NCI-H128 (cell line): ENCODE data around the gene AIFM2.
"Not testable (repeated sequence)": the region's sequence is repeated elsewhere in the genome, so short reads cannot be mapped to it uniquely, and the experiment has no call there.

Experiments used
- DNase-seq: peaks from one replicate; lab custom pipeline; 2025; ENCODE audit not compliant: unreplicated experiment; lab: John Stamatoyannopoulos, UW

The AIFM2 gene

DNA sequence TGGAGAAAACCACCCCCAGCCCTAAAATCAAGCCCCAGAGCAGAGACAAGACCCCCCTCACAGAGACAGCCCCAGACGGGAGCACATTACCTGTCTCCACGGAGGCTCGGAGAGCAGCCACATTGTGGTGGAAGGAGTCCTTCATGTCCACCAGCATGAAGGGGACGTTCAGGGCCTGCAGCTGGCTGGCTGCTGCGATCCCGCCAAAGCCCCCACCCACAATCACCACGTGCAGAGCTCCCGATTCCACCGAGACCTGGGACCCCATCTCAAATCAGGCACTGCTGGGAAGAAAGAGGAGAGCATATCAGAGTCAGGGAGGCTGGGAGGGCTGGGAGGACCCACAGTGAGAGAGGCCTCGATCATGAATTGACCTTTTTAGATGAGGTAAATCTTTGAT lies 8.8 kb downstream of the AIFM2 start:
- no peak for DNase-seq

DNA sequence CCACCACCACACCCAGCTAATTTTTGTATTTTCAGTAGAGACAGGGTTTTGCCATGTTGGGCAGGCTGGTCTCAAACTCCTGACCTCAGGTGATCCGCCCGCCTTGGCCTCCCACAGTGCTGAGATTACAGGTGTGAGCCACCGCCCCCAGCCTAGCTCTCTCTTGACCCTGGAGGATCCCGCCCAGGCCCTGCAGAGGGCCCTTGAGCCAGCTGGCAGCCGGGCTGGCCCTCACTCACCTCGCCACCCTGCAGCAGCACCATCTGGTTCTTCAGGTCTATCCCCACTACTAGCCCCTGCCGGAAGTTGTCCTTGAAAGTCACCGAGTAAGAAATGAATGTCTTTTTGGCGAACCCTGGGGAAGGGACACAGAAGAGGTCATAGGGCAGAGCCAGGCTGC lies 9.5 kb downstream of the AIFM2 start:
- DNase-seq, result not testable (repeated sequence)

DNA sequence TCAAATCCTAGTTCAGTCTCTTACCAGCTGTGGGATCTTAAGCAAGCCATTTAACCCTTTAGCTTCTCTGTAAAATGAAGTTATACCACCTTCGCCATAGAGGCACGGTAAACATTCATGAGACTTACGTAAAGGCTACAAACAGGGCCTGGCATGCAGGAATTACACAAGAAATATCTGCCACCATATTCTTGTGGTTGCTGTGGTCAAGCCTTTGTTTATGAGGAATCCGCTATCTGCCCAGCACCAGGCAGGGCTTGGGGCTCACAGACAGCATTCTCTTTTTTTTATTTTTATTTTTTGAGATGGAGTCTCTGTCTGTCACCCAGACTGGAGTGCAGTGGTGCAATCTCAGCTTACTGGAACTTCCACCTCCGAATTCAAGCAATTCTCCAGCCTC lies 9.9 kb downstream of the AIFM2 start:
- no peak for DNase-seq

DNA sequence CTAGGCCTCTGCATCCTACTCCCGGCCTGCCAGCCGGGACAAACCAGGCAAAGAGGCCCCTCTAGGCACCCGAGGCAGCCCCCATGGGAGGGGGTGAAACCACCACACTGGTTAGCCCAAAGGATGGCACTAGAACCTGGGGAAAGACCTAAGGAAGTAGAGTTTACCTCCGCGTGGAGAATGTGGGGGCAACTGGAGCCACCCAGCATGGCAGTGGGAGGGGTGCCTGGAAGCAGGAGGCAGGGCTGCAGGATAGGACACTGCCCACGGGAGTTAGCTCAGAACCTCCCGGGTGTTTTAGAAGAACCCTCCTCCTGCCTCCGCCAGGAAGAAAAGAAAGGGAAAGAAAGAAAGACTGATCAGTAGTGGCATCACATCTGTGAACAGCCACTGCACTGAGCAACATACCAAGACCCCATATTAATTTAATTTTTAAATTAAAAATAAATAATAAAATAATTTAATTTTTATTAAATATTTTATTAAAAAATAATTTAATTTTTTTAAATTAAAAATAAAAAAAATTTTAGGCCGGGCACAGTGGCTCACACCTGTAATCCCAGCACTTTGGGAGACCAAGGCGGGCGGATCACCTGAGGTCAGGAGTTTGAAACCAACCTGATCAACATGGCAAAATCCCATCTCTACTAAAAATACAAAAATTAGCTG lies 11.2 kb downstream of the AIFM2 start:
- no peak for DNase-seq

DNA sequence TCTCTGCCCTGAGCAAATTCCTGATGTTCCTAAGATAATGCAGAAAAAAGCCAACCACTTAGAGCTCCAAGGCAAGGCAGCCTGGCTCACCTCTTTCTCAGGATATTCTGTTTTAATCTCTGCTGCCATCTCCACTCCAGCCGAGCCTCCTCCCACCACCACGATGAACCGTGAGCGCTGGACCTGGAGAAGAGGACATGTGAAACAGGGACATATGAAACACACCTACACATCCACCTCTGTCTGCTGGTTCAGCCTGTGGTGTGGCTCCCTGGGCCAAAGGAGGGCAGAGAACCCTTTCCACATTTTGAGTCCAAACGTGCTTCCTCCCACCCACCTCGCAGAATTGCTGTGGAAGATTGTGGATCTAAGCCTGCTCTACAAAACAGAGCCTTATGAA lies 12.2 kb downstream of the AIFM2 start:
- DNase-seq, result no peak

DNA sequence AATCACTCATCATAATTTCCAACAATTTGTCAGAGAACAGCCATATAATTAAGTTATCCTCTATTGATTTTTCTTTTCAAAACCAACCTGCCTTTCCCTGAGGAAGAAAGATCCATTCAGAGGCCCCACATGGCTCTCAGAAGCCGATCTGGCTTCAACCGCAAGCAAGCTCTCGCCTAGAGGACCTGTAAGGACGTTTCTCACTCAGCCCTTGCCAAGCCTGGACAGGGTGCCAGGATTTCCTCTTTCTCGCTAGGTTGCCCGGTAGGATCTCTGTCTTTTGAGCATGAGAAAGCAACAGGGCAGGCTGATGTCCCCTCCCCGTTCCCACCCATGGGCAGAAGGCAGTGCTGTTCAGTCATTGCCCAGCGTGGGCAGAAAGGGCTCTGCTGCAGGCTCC lies 13.0 kb downstream of the AIFM2 start:
- no peak for DNase-seq

DNA sequence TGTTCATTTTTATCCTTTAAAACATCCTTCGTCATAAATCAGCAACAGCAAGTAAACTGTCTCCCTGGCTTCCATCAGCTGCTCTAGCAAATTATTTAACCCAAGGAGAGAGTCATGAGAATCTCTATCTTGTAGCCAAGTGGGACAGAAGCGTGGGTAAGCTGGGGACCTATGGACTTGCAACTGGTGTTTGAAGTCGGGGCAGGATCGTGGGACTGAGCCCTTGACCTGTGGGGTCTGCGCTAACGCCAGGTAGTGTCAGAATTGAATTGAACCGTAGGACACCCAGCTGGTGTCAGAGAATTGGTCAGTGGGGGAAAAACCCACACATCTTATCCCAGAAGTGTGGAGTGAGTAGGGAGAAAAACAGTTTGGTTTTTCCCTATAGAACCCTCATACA lies 13.4 kb downstream of the AIFM2 start:
- no peak for DNase-seq

DNA sequence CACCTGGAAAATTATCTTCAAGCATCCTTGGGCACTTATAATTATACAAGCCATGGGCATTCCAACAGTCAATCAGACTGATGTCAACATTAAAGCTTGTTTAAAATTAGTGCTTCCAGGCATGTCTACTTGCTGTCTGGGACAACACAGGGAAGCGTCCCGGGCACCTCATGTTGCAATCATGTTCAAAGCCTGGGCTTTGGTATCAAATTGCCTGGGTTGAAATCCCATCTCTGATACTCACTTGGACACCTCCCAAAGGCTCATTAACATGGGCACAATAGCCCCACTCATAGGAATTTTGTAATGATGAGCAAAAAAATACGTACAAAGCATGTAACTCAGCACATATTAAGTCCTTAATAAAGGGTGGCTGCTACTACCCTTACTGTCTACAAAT lies 14.4 kb downstream of the AIFM2 start:
- no peak for DNase-seq

DNA sequence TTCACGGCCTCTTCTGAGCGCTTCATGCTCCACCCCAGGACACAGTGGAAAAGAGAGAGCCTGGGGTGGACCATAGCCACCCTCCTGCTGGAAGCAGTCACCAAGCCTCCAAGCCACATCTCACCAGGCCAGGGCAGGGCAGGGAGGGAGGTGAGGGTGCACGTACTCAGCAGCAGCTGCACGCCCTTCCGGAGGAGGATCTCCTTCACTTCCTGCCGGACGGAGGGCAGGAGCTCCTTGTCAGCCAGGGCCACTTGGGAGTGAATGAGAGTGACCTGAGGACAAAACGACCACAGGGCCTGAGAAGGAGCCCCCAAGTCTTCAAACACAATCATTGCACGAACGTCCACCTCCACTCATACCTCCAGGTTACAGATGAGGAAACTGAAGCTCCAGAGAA lies 15.0 kb downstream of the AIFM2 start:
- no peak for DNase-seq

DNA sequence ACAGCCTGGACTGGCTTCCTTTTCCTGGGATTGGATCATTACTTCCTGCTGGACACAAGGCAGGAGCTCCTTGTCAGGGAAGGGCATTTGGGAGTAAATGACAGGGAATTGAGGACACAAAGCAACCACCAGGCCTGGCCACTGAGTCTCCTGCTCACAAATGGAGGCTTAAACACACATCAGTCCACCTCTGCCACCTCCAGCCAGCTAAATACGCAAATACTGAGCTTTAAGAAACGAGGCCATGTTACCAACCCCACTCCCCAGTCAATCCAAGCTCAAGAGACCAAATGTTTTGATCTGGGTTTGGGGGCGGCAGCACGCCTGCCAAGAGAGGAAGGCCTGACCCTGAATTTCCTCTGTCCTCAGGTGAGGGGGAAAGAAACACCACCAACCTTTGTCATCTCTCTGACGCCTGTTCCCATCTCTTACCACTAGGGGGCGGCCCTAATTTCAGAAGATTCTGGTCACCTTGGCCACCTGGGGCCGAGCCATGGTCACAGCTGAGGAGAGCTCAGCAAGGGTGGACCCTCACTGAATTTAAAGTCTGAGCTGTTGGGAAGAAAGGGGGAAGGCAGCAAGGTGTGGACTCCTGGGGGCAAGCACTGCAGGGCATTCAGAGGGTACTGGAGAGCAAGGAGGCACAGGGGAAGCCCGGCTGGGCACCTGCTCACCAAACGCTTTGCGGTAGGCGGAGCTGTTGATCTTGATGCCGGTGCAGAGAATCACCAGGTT lies 16.5 kb downstream of the AIFM2 start:
- DNase-seq, result no peak

DNA sequence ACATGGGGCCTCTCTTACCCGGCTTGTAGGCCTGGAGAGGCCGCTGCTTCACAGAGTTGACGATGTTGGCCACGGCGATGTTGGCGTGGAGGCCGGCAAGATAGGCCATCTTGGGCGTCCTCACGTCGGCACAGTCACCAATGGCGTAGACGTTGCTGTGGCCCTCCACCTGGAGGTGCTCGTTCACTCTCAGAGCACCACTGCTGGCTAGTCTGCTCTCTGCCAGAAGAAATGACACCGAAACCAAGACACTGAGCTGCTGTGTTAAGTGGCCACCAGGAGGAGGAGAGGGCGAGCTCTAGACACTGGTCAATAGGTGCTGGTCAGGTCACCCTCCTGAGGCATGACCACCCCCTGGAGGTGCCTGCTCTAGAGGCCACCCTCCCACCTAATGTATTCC lies 17.7 kb downstream of the AIFM2 start:
- no peak for DNase-seq

DNA sequence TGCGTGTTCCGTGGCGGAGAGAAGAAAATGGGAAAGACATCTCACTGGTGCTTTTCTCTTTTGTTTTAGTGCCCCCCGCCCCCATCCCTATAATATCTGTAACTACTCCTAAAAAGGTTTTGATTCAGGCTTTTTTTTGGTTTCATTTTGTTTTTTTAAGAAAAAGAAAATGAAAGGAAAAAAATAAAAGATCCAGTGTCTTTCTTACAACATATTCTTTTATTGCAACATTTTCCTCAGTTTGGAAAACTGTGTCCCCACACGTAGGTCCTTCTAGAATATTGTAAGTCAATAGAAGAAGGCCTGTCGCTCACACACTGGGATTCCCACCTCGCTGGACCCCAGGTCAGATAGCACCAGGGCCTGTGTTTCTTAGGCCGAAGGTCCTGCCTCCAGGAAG lies 20.6 kb downstream of the AIFM2 start:
- DNase-seq, result no peak

DNA sequence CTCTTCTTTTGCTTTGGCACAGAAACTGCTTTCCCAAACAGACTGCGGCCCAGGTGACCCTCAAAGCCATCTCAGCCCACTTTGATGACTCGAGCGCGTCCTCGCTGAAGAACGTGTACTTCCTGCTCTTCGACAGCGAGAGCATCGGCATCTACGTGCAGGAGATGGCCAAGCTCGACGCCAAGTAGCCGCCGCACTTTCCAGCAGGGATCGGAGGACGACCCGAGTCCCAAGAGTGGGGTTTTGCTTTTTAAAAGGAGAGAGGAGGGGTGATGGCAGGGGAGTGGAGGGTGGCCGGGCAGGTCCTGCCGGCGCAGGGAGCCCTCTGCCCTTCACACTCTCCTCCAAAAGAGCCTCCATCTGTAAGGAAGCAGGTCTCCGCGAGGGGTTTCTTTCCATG lies 21.1 kb downstream of the AIFM2 start:
- no peak for DNase-seq

DNA sequence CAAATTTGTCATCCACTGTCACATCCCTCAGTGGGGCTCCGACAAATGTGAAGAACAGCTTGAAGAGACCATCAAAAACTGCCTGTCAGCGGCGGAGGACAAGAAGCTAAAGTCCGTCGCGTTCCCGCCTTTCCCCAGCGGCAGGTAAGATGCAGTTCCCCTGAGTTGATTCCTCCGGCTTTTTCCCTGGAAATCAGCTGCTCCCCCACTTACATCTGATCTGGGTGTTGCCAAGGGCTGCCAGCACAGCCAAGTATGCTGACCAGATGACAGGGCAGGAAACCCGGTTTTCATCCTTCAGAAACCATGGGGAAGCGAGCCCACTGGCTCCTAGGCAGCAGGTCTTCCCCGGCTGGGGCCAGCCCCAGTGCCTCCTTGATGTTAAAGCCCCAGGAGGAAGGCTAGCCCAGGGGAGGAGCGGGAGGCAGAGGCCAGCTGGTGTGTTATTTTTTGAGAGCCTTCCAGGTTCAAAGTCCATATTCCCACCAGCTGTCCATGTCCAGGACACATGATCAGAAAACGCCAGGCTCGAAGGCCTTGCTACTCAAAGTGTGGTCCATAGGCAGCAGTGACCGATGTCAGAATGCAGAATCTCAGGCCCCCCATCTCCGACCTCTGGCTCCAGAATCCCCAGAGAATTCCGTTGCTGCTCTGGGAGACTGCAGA lies 23.4 kb downstream of the AIFM2 start:
- no peak for DNase-seq

DNA sequence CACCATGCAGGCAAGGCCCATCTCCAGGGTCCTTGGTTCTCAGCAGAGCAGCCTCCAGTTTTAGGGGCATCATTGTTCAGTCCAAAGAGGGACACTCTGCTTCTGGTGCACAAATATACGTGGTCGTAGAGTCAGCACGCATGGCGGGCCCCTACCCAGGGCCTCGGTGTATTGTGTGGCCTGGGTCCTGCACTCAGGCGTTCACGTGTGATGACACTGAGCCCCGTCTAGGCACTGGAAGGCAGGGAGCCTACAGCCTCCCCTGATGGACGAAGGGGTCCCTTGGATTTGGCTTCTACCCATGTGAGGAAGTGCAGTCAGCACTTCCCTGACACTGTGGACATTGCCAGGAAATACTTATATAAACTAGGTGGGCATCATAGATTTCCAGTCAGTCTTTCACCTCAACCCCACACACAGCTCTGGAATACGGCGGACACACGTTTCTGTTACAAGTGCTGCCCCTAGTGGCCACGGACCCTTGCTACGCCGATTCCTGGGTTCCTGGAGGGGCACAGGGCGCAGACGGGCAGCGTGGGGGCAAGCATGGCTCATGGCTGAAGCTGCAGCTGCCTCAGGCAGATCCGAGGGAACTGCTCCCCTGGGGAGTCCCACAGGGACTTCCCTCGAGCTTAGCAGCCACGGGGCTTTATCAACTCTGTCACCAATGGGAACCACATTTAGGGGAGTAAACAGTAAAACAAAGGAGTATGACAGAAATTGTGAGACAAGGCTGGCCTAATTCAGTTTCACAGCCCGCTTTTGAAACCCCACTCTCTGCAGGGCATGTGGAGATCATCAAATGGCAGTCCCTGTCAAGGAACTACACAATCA lies 25.4 kb downstream of the AIFM2 start:
- DNase-seq, result no peak

DNA sequence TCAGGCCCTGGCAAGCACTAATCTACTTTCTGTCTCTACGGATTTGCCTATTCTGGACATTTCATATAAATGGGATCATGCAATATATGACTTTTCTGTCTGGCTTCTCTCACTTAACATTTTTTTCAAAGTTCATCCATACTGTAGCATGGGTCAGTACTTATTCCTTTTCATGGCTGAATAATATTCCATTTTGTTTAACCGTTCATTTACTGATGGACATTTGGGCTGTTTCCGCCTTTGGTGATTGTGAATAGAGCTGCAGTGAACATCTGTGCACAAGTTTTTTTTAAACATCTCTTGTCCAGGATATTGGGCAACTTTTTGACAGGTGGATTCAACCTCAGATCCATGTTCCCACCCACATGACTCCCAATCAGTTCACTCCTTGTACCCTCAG lies 31.0 kb downstream of the AIFM2 start:
- DNase-seq, result no peak

DNA sequence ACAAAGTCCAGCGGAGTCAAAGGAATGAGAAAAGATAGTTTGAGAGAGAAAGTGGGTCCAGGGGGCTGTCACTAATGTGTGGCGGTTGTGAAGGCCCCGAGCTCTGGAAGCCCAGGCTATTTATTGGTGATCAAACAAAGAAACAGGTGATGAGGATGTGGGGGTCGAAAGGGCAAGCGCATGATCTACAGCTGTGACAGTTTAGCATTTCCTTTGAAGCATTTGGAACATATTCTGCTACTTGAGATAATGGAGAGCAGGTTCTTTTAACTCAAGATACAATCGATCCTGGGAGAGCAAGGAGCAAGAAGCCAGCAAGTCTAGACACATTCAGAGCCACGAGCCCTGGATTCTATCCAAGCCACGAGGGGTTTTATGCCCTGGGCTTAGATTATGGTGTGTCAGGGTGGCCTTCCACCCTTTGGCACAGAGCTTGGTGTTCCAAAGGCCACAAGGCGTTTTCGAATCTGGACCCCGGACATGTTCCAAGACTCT lies 31.5 kb downstream of the AIFM2 start:
- not testable (repeated sequence) for DNase-seq

DNA sequence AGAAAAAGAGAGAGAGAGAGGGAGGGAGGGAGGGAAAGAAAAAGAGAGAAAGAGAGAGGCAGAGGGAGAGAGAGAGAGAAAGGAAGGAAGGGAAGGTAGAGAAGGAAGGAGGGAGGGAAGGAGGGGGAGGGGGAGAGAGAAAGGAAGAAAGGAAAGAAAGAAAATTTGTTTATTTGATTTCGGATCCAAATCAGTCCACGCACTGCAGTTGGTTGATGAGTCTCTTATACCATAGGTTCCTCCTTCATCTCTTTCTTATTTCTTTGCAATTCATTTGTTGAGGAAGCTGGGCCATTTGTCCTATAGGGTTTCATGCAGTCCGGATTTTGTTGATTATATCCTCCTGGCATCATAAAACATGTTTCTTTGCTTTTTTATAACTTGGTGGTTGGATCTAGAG lies 34.4 kb downstream of the AIFM2 start:
- no peak for DNase-seq

DNA sequence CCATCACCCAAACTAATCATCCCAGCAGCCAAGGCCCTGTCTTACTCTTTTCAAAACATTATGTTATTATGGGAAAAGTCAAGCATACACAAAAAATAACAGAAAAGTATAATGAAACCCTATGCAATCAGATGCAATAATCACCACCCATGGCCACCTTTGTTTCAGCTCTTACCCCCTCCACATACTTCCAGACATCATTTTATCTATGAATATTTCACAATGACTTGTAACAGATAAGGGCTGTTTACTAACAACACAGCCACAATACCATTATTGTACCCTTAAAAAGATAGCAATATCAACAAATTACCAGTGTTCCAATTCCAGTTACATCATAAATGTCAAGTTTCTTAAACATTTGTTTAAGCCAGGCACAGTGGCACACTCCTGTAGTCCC lies 35.2 kb downstream of the AIFM2 start:
- no peak for DNase-seq

DNA sequence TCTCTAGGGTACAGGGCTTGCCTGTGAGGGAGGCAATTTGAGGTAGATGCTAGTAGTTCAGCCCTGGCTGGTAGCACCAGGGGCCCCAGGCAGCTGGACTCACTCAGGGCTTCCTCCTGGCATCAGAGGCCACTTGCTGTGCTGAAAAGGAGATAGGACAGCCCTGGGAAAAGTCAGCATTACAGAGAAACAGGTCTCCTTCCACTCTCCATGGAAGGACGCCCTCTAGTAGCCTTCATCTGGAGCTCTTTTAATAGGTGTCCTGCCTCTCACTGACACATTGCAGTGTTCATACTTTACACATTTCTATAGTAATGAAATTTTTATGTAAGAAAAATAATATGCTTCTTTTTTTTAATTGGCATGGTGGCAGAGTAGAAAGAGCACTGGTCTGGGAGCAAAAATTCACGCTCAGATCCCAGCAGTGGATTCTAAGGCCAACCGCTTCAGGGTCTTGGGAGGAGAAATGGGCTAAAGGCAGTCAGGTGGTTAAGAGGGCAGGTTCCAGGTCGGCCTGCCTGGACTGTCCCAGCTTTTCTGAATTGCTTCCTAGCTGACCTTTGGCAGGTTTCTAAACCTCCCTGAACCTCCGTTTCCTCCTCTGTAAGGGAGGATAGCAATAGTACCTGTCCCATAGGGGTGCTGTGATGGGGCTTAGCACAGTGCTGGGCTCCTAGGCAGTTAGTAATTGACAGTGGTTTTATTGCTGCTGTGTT lies 35.8 kb downstream of the AIFM2 start:
- DNase-seq, result no peak
